HUES48 (cell line): Measurements from ENCODE around the gene SPIN4.
A peak's percentile ranks its signal among the peaks of the same experiment; 100 is the strongest.
"Not testable (repeated sequence)": the region's sequence is repeated elsewhere in the genome, so short reads cannot be mapped to it uniquely, and the experiment has no call there.

Source experiments
- H3K27ac ChIP-seq: one replicate; pipeline ENCODE4 v1.7.0; 2013; ENCODE audit warnings: low read depth, low read length, inconsistent platforms
- H3K27me3 ChIP-seq: 2 replicates; pipeline ENCODE4 v1.6.1; 2013; ENCODE audit warnings: mild to moderate bottlenecking, low read length; ENCODE audit not compliant: control insufficient read depth, insufficient read depth
- H3K36me3 ChIP-seq: 2 replicates; pipeline ENCODE4 v1.6.1; 2013; ENCODE audit warnings: low read length; ENCODE audit not compliant: control insufficient read depth, insufficient read depth
- H3K4me1 ChIP-seq: 2 replicates; pipeline ENCODE4 v1.6.1; 2013; ENCODE audit warnings: mild to moderate bottlenecking, low read length; ENCODE audit not compliant: control insufficient read depth, insufficient read depth
- H3K4me3 ChIP-seq: 2 replicates; pipeline ENCODE4 v1.5.1; 2013; ENCODE audit warnings: mild to moderate bottlenecking, low read depth, low read length
- H3K9ac ChIP-seq: 2 replicates; pipeline ENCODE4 v1.6.1; 2013; ENCODE audit warnings: mild to moderate bottlenecking, low read depth, low read length, moderate library complexity
- H3K9me3 ChIP-seq: 2 replicates; pipeline ENCODE4 v1.6.1; 2013; ENCODE audit warnings: low read length; ENCODE audit not compliant: control insufficient read depth, insufficient read depth

Gene SPIN4

GRCh38 chrX:63350941-63351616 lies at the start of gene SPIN4:
Gene SPIN4, minus strand, starts transcription at chrX:63351332. Its CDS starts 513 bp downstream, at chrX:63350819.
- Histone ChIP-seq H3K27ac (peak within 1 kb of the TSS; percentile 91), H3K36me3 (no peaks in the 10 kb centered on the region), H3K27me3 (no peaks in the 10 kb centered on the region), H3K4me1 (0 out of 2 replicates have a peak, but pooled peaks cover 3% of the 10 kb centered on the region), H3K4me3 (peak within 1 kb of the TSS; percentile 83), H3K9ac (peak within 1 kb of the TSS; percentile 61), H3K9me3 (peaks cover 36% of the 10 kb centered on the region)

- no peak overlapping the region for H3K9ac ChIP-seq
- no peaks in the 10 kb centered on the region for H3K27me3 ChIP-seq
- no peaks in the 10 kb centered on the region for H3K4me1 ChIP-seq
- no peaks in the 10 kb centered on the region for H3K36me3 ChIP-seq
- peaks cover 61% of the 10 kb centered on the region for H3K9me3 ChIP-seq
- no peak overlapping the region for H3K27ac ChIP-seq
- H3K4me3 ChIP-seq: no peak overlapping the region
Measured at GRCh38 chrX:63400340-63400739, 49.2 kb upstream of the SPIN4 start.

DNA sequence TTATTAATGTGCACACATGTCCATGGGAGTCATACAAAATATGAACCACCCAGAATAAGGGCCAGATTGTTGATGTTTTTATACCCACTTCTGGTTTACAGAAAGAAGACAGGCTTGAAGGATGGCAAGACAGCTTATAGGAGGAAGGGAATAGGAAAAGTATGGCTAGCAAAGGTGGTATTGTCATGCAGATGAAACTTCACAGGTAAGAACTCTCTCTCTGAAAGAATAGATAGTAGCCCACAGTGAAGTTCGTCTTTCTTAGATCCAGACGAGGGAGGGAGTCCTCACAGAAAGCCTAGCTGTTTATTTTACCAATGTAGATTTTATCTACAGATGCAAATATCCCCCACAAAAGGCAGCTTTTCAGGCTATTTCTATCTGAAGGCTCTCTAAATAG lies 43.7 kb upstream of the SPIN4 start:
- no peaks in the 10 kb centered on the region for H3K36me3 ChIP-seq
- peaks cover 35% of the 10 kb centered on the region for H3K9me3 ChIP-seq
- H3K4me3 ChIP-seq: peak overlapping the region; percentile 20; the same call in 1 of the 2 replicates
- no peak overlapping the region for H3K9ac ChIP-seq
- no peak overlapping the region for H3K27ac ChIP-seq
- H3K4me1 ChIP-seq: no peaks in the 10 kb centered on the region
- H3K27me3 ChIP-seq: no peaks in the 10 kb centered on the region

- not testable (repeated sequence) for H3K4me1 ChIP-seq, H3K36me3 ChIP-seq
Measured at GRCh38 chrX:63393094-63393493, 42.0 kb upstream of the SPIN4 start.

GRCh38 chrX:63387411-63387810 lies 36.3 kb upstream of the SPIN4 start:
- H3K4me3 ChIP-seq: no peak overlapping the region
- peaks cover 12% of the 10 kb centered on the region; the same call in 1 of the 2 replicates for H3K4me1 ChIP-seq
- no peaks in the 10 kb centered on the region for H3K36me3 ChIP-seq
- H3K9ac ChIP-seq: no peak overlapping the region
- H3K9me3 ChIP-seq: peaks cover 28% of the 10 kb centered on the region
- no peaks in the 10 kb centered on the region for H3K27me3 ChIP-seq
- H3K27ac ChIP-seq: no peak overlapping the region

More at GRCh38 chrX:63393094-63393493, 42.0 kb upstream of the SPIN4 start:
- H3K9me3 ChIP-seq: peaks cover 39% of the 10 kb centered on the region
- H3K4me3 ChIP-seq, H3K27me3 ChIP-seq, H3K9ac ChIP-seq, H3K27ac ChIP-seq: not testable (repeated sequence)

GRCh38 chrX:63384263-63384662 lies 33.1 kb upstream of the SPIN4 start:
- H3K27ac ChIP-seq, H3K27me3 ChIP-seq, H3K36me3 ChIP-seq, H3K4me3 ChIP-seq, H3K9ac ChIP-seq: not testable (repeated sequence)
- peaks cover 32% of the 10 kb centered on the region for H3K9me3 ChIP-seq
- peaks cover 12% of the 10 kb centered on the region; the same call in 1 of the 2 replicates for H3K4me1 ChIP-seq

GRCh38 chrX:63373012-63373411 lies 21.9 kb upstream of the SPIN4 start:
- H3K9me3 ChIP-seq: peaks cover 21% of the 10 kb centered on the region
- H3K27ac ChIP-seq, H3K9ac ChIP-seq, H3K27me3 ChIP-seq, H3K36me3 ChIP-seq, H3K4me3 ChIP-seq, H3K4me1 ChIP-seq: not testable (repeated sequence)

DNA sequence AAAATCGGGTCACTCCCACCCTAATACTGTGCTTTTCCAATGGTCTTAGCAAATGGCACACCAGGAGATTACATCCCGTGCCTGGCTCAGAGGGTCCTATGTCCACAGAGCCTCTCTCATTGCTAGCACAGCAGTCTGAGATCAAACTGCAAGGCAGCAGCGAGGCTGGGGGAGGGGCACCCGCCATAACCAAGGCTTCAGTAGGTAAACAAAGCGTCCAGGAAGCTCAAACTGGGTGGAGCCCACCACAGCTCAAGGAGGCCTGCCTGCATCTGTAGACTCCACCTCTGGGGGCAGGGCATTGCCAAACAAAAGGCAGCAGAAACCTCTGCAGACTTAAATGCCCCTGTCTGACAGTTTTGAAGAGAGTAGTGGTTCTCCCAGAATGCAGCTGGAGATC lies 16.6 kb upstream of the SPIN4 start:
- H3K4me3 ChIP-seq, H3K27ac ChIP-seq, H3K4me1 ChIP-seq, H3K9ac ChIP-seq, H3K27me3 ChIP-seq, H3K36me3 ChIP-seq: not testable (repeated sequence)
- peaks cover 47% of the 10 kb centered on the region for H3K9me3 ChIP-seq

DNA sequence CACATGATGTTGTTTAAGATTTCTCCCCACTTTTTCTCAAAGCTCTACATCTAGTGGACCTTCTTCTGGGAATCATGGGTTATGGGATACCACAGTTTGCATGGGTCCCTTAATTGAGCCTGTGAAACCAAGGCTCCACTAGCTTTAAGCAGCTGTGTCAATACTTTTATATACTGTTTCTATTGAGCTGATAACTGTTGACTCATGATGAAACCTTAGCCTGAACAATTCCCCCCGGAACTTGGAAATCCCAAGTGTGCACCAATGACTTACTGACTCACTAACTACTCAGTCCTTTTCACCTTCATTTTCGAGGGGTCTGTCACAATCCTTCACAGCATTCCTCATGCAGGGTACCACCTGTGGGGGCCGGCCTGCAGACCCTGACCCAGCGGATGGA lies 12.7 kb upstream of the SPIN4 start:
- Histone ChIP-seq H3K27me3 (no peaks in the 10 kb centered on the region), H3K9ac (no peak overlapping the region), H3K27ac (no peak overlapping the region), H3K4me1 (no peaks in the 10 kb centered on the region), H3K9me3 (peaks cover 77% of the 10 kb centered on the region), H3K36me3 (no peaks in the 10 kb centered on the region), H3K4me3 (peak overlapping the region; percentile 9; the same call in 1 of the 2 replicates)

GRCh38 chrX:63361494-63361893 lies 10.4 kb upstream of the SPIN4 start:
- H3K9me3 ChIP-seq: peaks cover 73% of the 10 kb centered on the region

DNA sequence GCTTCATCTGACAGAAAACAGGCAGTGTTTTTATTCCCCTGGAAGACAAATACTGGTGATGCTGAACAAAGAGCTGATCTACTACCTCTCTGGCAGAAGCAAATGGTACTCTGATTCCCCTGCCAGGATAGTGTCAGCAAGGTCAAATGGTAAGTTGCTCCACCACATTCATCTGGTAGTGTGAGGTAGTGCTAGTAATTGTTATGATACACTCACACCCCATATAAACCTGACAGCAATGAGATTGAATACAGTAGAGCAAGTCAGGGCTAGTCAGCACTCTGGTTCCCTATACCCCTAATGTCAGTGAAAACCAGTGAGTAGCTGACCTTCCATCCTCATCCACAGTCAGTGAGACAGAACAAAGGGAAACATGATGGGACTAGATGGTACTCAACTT lies 3.4 kb upstream of the SPIN4 start:
- H3K9me3 ChIP-seq: peaks cover 40% of the 10 kb centered on the region
- no peaks in the 10 kb centered on the region for H3K27me3 ChIP-seq
- H3K36me3 ChIP-seq: no peaks in the 10 kb centered on the region
- no peak overlapping the region for H3K27ac ChIP-seq
- no peaks in the 10 kb centered on the region for H3K4me1 ChIP-seq
- no peak overlapping the region for H3K9ac ChIP-seq
- H3K4me3 ChIP-seq: no peak overlapping the region

More at GRCh38 chrX:63361494-63361893, 10.4 kb upstream of the SPIN4 start:
- H3K36me3 ChIP-seq: no peaks in the 10 kb centered on the region
- H3K27me3 ChIP-seq: no peaks in the 10 kb centered on the region
- no peaks in the 10 kb centered on the region for H3K4me1 ChIP-seq
- H3K9ac ChIP-seq: no peak overlapping the region
- H3K27ac ChIP-seq: no peak overlapping the region
- H3K4me3 ChIP-seq: no peak overlapping the region
